ENCODE data around the gene GPR137C. TPM values are rescaled to one million over a fixed set of nuclear protein-coding genes. Genes with fewer than 3 reads are reported as not detected.

The GPR137C gene, protein sequence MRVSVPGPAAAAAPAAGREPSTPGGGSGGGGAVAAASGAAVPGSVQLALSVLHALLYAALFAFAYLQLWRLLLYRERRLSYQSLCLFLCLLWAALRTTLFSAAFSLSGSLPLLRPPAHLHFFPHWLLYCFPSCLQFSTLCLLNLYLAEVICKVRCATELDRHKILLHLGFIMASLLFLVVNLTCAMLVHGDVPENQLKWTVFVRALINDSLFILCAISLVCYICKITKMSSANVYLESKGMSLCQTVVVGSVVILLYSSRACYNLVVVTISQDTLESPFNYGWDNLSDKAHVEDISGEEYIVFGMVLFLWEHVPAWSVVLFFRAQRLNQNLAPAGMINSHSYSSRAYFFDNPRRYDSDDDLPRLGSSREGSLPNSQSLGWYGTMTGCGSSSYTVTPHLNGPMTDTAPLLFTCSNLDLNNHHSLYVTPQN
- 0.47 TPM for total RNA-seq
- long read RNA-seq, partial matches to known transcripts = 0 of 4 reads
- long read RNA-seq, other reads (novel, unspliced or antisense) = 0 of 4 reads

DNA sequence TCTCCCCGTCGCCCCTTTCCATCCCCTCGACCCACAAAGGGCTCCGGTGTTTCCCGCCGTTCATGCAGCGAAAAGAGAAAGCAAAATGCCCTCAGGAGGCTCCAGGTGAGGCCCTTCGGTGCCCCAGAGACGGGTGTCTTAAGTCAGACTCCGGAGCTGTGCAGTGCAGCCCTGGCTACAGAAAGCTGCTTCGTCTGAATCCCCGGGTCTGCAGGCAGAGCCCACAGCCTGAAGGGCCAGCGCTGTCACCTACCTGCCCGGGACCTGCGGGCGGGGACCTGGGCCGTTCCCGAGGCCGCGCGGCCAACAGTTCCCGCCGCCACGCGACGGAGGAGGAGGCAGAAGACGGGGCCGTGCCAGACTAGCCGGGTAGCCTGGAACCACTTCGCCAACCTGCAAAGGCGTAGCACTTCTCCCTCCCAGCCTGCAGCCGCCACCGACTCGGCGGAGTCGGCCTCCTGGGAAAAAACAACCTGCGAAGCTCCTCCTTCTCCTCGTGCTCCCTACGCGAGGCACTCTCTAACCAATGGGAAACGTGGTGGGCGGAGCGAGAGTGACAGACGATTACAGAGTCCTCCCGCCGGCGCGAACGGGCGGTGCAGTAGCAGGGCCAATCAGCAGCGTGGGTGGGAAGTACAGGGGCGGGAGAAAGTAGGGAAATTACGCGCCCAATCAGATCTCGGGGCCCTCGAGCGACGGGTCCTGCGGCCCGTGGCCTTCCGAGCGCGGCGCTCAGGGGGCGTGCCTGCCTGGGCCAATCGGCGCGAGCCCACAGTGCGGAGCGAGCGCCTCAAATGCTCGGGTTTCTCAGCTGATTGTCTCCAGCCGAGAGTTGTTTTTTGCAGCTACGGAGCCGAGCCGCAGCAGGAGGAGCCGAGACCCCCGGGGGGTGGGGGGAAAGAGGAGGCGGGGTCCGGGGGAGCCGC lies at the start of gene GPR137C, which contains the start of gene TXNDC16:
Gene GPR137C (plus strand): TSS at position 774 of the 926 bp plus-strand sequence. CDS start 312 bp downstream, outside the sequence.
Gene TXNDC16 (minus strand): TSS at position 443 of the 926 bp plus-strand sequence. CDS start 8,948 bp downstream, outside the sequence.
- peak; percentile 100 for DNase-seq
- intact Hi-C loops (cut with micrococcal nuclease) = no loop called here
- peak; percentile 99 for ATAC-seq

- intact Hi-C loops (cut with micrococcal nuclease) = no loop called here
- ATAC-seq (no peak), DNase-seq (no peak)
Measured at GRCh38 chr14:52513249-52513648, 39.4 kb upstream of the GPR137C start.

GRCh38 chr14:52514046-52514811 lies 38.4 kb upstream of the GPR137C start:
- ATAC-seq (no peak), DNase-seq (no peak)
- intact Hi-C loops (cut with micrococcal nuclease) = no loop called here

DNA sequence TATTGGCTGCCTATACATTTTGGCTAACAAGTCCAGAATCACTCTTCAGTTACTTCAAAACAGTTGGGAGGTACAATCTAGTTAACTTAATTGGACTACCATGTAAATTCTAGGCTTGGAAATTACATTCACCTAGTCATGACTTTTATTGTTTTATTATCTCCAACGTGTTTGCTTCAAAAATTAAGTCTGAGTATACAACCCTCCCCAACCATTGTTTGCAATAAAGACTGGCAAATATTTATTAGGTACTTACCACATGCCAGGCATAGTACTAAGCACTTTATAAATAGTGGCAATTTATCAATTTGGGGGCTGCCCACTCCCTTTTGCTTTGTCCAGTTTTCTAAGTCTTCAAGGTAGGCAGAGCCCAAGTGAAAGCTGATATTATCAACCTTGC lies 30.6 kb upstream of the GPR137C start:
- intact Hi-C loops (cut with micrococcal nuclease) = no loop called here
- ATAC-seq = no peak
- DNase-seq = no peak

- DNase-seq (no peak), ATAC-seq (no peak)
- intact Hi-C loops (cut with micrococcal nuclease) = no loop called here
Measured at GRCh38 chr14:52522581-52523345, 29.9 kb upstream of the GPR137C start.

DNA sequence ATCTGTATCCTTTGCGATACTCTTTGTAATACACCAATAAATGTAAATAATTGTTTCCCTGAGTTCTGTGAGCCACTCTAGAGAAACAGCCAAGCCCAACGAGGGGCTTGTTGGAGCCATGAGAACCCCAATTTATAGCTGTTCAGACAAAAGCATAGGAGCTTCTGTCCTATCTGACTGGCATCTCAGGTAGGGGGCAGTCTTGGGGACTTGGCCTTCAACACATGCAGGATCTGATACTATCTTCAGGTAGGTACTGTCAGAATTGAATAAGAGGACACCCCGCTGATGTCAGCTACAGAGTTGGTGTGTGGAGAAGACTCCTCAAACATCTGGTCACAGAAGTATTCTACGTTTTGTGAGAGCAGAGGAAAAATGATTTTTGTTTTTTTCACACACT lies 25.6 kb upstream of the GPR137C start:
- intact Hi-C loops (cut with micrococcal nuclease) = no loop called here
- DNase-seq (no peak), ATAC-seq (no peak)

GRCh38 chr14:52531481-52531880 lies 21.2 kb upstream of the GPR137C start:
- no peak for ATAC-seq
- DNase-seq = no peak
- intact Hi-C loops (cut with micrococcal nuclease) = no loop called here

DNA sequence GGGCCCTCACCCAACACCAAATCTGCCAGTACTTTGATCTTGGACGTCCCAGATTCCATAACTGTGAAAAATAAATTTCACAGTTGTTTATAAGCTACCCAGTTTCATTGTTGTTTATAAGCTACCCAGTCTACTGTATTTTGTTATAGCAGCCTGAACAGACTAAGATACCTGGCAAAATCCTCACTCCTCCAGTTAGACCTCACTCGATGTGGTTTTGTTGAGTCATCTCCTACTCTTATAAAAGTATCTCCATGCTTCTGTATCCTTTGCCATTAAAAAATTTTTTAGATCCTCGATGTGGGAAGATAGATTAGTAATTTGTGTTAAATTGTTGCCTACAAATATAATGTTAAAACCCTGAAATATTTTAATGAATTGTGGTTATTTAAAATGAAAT lies 16.4 kb upstream of the GPR137C start:
- DNase-seq (no peak), ATAC-seq (no peak)
- intact Hi-C loops (cut with micrococcal nuclease) = no loop called here

DNA sequence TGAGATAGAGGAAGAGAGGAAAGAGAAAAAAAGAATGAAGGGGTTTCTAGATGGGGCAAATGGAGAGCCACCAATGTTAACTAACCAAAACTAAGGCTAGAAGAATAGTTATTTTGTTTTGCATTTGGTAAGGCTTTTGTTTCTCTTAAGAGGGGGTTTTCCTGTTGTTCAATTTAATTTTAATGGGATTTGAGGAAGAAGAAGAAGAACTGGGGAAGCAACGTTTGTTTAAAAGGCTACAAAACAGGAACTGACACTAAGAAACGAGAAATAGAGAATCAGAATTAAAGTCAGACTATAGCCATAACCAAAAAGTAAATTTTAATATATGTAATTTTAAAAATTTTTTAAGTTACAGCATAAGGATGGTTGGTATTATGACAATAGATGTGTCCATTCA lies 14.0 kb upstream of the GPR137C start:
- DNase-seq (no peak), ATAC-seq (no peak)
- intact Hi-C loops (cut with micrococcal nuclease) = no loop called here

DNA sequence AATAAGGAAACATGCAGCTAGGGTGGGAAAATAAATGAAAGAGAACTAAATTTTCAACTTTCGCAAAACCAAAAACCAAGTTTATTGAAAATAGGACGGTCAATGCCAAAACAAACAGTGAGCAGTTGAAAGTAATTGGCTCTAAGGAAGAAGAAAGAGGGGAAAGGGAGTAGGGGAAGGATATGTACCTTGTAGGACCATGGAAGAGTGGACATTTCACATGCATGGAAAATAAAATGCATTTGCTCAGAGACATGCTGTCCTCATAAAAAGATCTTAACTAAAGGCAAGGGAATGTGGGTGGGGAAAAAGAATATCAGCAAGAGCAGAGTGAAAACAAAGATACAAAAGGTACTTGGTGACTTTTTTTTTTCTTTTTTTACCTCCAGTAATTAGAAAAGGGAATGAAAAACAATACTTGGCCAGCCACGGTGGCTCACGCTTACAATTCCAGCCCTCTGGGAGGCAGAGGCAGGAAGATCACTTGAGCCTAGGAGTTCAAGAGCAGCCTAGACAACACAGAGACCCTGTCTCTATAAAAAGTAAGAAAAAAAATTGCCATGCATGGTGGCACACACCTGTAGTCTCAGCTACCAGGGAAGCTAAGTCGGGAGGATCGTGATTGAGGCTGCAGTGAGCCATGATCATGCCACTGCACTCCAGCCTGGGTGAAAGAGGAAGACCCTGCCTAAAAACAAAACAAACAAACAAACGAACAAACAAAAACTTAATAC lies 6.9 kb upstream of the GPR137C start:
- DNase-seq = no peak
- intact Hi-C loops (cut with micrococcal nuclease) = no loop called here
- no peak for ATAC-seq

GRCh38 chr14:52546318-52546670 lies 6.3 kb upstream of the GPR137C start:
- DNase-seq = no peak
- intact Hi-C loops (cut with micrococcal nuclease) = no loop called here
- ATAC-seq = no peak

GRCh38 chr14:52547027-52547426 lies 5.6 kb upstream of the GPR137C start:
- no peak for ATAC-seq

DNA sequence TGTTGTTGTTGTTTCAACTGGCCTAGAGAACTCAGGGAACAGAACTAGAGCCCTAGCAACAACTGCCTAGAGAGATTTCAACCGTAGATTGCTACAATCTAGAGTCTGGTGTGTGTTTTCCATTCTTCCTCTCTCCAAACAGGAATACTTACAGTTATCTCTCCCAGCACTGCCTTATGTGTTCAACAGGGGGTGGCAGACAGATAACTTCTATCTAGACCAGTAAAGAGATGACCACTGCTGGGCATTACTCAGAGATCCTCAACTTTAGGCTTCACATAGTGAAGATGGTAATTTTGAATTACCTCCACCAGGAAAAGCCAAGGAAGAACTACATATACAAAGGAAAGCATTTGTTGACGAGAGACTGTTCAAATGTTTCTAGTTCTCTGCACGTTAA lies 5.1 kb upstream of the GPR137C start:
- intact Hi-C loops (cut with micrococcal nuclease) = no loop called here
- ATAC-seq (no peak), DNase-seq (no peak)

More at GRCh38 chr14:52547027-52547426, 5.6 kb upstream of the GPR137C start:
- DNase-seq = no peak
- intact Hi-C loops (cut with micrococcal nuclease) = no loop called here

DNA sequence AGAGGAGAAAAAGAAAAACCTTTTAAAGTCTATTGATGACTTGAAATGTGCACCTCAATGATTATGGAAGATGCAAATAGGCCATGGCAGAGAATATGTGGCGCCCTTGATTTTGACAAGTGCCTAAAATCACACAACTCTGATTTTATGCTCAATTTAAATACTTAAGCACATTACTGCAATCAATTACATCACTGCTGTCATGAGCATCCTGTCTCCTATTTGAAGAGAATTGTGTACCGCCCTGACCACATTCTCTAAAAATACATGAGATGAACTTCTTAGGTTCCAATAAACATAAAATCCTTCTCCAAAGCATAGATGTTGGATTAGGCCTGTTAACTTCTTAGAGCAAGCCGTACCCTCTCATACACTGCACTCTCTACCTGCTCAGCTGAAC lies 2.0 kb upstream of the GPR137C start:
- no peak for ATAC-seq
- intact Hi-C loops (cut with micrococcal nuclease) = no loop called here
- no peak for DNase-seq

DNA sequence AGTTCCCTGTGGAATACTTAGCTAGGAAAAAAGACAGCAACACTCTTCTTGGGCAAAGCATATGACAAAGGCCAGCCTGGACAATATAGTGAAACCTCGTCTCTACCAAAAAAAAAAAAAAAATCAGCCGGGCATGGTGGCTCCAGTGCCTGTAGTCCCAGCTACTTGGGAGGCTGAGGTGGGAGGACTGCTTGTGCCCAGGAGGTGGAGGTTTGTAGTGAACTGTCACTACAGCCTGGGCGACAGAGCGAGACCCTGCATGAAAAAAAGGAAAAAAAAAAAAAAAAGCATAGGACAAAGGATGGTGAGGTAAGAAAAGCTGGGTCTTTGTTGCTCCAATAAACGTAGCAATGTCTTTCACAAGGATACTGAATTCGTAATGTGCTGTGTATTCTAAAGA lies 1.4 kb upstream of the GPR137C start:
- DNase-seq (no peak), ATAC-seq (no peak)
- intact Hi-C loops (cut with micrococcal nuclease) = no loop called here

DNA sequence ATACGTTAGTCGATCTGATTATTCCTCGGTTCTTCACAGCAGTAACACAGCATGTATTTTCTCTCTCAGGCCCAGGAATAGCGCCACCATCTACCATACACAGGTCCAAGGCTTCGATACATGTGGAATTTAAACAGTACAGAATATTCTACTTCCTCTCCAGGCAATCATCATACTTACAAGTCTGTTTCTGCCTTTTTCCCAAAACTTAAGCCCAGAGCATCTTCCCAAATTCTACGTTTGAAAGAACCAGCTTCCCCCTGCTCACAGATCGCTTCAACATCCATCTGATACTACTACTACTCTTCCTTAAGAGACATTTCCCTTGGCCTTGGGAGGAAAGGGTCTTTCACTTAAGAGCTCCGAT lies 957 bp upstream of the GPR137C start:
- DNase-seq (no peak), ATAC-seq (peak; percentile 38)
- intact Hi-C loops (cut with micrococcal nuclease) = no loop called here

GRCh38 chr14:52553002-52553670 lies 500 bp downstream of the GPR137C start:
- intact Hi-C loops (cut with micrococcal nuclease) = no loop called here
- ATAC-seq (peak; percentile 9), DNase-seq (peak; percentile 47)
